ENCODE results near the gene USP47. TPM values are rescaled to one million over a fixed set of nuclear protein-coding genes. Genes with fewer than 3 reads are reported as not detected.

The USP47 gene
- total RNA-seq, 3 donors from 2014 or later, result 82.9 to 118 (median 100.0) TPM

DNA sequence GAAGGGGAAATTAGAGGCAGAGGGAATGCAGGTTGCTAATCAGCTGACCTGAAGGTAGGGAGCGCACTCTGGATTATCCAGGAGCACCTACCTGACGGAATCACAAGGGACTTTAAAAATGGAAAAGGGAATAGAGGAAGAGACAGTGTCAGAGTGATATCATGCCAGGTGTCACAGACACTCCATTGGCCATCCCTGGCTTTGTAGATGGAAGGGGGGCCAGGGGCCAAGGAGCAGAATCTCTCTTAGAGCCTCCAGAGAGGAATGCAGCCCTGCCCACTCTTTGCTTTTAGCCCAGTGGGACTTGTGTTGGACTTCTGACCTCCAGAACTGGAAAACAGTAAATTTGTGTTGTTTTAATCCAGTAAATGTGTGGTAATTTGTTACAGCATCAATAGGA lies 128.8 kb downstream of the USP47 start:
- Histone ChIP-seq H3K4me1 (peaks cover 2 to 8% of the 10 kb centered on the region in 2 donors), H3K4me3 (no peak overlapping the region), H3K27me3 (no peaks in the 10 kb centered on the region), H3K9me3 (no peaks in the 10 kb centered on the region), H3K36me3 (no peaks in the 10 kb centered on the region), H3K27ac (no peak overlapping the region)
- TF ChIP-seq POLR2AphosphoS5 (IDR thresholded peaks at IDR 0.05) (no peak), POLR2A (IDR thresholded peaks at IDR 0.05) (no peak)
- TF ChIP-seq, protein P1, sequence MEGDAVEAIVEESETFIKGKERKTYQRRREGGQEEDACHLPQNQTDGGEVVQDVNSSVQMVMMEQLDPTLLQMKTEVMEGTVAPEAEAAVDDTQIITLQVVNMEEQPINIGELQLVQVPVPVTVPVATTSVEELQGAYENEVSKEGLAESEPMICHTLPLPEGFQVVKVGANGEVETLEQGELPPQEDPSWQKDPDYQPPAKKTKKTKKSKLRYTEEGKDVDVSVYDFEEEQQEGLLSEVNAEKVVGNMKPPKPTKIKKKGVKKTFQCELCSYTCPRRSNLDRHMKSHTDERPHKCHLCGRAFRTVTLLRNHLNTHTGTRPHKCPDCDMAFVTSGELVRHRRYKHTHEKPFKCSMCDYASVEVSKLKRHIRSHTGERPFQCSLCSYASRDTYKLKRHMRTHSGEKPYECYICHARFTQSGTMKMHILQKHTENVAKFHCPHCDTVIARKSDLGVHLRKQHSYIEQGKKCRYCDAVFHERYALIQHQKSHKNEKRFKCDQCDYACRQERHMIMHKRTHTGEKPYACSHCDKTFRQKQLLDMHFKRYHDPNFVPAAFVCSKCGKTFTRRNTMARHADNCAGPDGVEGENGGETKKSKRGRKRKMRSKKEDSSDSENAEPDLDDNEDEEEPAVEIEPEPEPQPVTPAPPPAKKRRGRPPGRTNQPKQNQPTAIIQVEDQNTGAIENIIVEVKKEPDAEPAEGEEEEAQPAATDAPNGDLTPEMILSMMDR (IDR thresholded peaks at IDR 0.05), result no peak
- intact Hi-C loops (cut with DNase I; ENCODE audit: low total_unique reads), result no loop called here
- no peak for DNase-seq (ENCODE audit: low spot score in 2 of 2)

DNA sequence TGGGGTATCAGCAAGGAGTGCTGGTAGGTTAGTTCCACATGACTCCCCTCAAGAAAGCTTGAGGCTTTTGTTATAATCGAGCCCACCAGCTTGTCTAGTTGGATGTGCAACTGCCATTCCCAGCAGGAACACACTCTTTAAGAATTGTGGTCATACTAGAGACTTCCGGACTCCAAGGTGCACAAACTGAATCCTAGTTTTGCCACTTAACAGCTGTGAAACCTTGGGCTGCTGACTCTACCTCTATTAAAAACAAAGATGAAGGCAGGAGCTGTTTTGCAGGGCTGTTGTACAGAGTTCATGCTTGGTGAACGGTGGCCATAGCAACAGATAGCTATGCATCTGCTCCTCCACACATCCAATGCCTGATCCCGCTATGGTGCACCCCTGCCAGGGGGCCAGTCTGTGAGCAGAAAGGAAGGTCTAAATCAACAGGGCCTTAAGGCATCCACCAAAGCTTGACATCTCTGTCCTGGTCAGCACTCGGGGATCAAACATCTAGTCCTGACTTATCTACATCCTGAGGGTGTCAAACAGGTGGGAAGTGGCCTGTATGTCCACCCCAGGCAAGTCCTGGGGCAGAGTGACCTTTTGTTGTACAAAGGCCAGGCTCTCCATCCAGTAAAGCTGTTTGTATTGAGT lies 130.3 kb downstream of the USP47 start:
- no peak for TF ChIP-seq POLR2A (IDR thresholded peaks at IDR 0.05)
- intact Hi-C loops (cut with DNase I; ENCODE audit: low total_unique reads), result no loop called here

DNA sequence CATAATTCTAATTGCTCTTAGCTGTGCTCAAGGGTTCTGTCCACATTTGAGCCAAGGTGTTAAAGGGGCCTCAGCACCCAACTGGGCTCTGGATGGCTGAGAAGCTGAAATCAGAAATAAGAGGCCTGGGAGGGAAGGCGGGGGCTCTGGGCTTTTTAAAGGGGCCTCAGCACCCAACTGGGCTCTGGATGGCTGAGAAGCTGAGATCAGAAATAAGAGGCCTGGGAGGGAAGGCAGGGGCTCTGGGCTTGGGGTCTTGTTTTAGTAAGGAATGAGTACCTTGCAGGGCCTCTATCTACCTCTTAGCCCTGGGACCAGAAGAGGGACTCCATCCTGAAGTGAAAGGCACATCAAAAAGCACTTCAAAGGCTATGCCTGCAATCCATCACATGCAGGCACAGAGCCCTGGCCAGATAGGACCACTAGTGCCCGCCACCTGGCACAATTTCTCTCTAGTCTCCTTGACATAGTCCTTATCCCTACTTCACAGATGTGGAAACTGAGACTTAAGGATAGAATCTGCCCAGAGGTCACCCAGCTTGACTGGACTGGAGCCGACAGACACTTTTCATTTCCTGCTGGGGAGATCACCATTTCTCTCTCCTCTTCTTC lies 131.1 kb downstream of the USP47 start:
- TF ChIP-seq POLR2A (IDR thresholded peaks at IDR 0.05), result no peak
- TF ChIP-seq, protein P1 (IDR thresholded peaks at IDR 0.05), result no peak
- TF ChIP-seq POLR2AphosphoS5 (IDR thresholded peaks at IDR 0.05), result no peak
- DNase-seq (ENCODE audit: low spot score in 2 of 2), result no peak
- H3K4me1 ChIP-seq, result peaks cover 6 to 22% of the 10 kb centered on the region in 2 donors
- H3K36me3 ChIP-seq, result no peaks in the 10 kb centered on the region
- H3K4me3 ChIP-seq, result no peak overlapping the region
- H3K27ac ChIP-seq, result peak overlapping the region; percentile 62 to 65
- no peaks in the 10 kb centered on the region for H3K27me3 ChIP-seq
- intact Hi-C loops (cut with DNase I; ENCODE audit: low total_unique reads), result no loop called here
- no peaks in the 10 kb centered on the region for H3K9me3 ChIP-seq

More for the DNA sequence above, 130.3 kb downstream of the USP47 start:
- Histone ChIP-seq H3K4me3 (no peak overlapping the region), H3K27ac (peak overlapping the region; percentile 62 to 65), H3K4me1 (peaks cover 6 to 17% of the 10 kb centered on the region in 2 donors), H3K9me3 (no peaks in the 10 kb centered on the region), H3K36me3 (no peaks in the 10 kb centered on the region), H3K27me3 (no peaks in the 10 kb centered on the region)
- no peak for DNase-seq (ENCODE audit: low spot score in 2 of 2)

DNA sequence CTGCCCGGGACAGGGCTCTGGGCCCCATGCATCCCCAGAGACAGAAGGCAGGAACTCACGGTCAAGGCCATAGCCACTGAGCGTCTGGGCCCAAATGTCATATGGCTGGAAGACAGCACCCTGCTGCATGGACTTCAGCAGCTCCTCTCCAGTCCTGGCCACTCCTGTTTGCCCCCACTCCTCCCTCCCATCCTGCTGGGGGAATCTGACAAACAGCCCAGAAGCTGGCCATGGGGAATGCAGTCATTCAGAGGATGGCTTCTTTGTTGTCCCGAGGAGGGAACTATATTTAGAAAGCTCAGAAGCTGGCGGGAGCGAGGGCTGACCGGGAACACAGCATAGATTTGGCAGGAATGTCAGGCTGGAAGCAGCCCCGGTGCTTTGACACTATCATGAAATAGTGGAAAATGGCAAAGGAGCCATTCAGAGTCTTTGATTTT lies 131.6 kb downstream of the USP47 start:
- peak overlapping the region; percentile 62 to 65 for H3K27ac ChIP-seq
- intact Hi-C loops (cut with DNase I; ENCODE audit: low total_unique reads), result no loop called here
- no peaks in the 10 kb centered on the region for H3K9me3 ChIP-seq
- H3K4me3 ChIP-seq, result no peak overlapping the region
- TF ChIP-seq, protein P1 (IDR thresholded peaks at IDR 0.05), result no peak
- TF ChIP-seq POLR2AphosphoS5 (IDR thresholded peaks at IDR 0.05), result no peak
- no peak for TF ChIP-seq POLR2A (IDR thresholded peaks at IDR 0.05)
- H3K27me3 ChIP-seq, result no peaks in the 10 kb centered on the region
- H3K36me3 ChIP-seq, result no peaks in the 10 kb centered on the region
- peaks cover 6 to 22% of the 10 kb centered on the region in 2 donors for H3K4me1 ChIP-seq
- peak in 1 of 2 donors; percentile 67 for DNase-seq (ENCODE audit: low spot score in 2 of 2)

DNA sequence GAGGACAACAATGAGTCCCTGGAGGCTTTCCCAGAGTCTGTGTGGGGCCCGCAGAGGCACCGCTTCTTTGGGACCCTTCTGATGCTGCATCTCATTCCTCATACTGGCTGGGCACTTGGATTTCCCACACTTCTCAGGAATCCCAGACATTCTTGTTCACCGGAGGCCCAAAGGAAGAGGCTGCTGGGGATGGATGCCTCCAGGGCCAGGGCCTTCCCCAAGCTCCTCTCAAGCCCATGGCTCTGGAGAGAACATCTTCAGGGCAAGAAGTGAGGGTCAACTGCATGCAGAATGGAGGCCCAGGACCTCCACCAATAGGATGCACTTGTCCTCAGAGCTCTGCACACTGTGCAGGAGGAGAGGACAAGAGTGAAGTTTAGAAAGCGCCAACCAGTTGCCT lies 132.1 kb downstream of the USP47 start:
- Histone ChIP-seq H3K4me3 (no peak overlapping the region), H3K4me1 (peaks cover 7 to 20% of the 10 kb centered on the region in 2 donors), H3K27me3 (no peaks in the 10 kb centered on the region), H3K27ac (peak overlapping the region; percentile 62 to 65), H3K9me3 (no peaks in the 10 kb centered on the region), H3K36me3 (no peaks in the 10 kb centered on the region)
- intact Hi-C loops (cut with DNase I; ENCODE audit: low total_unique reads), result no loop called here
- no peak for TF ChIP-seq POLR2AphosphoS5 (IDR thresholded peaks at IDR 0.05)
- TF ChIP-seq, protein P1 (IDR thresholded peaks at IDR 0.05), result no peak
- TF ChIP-seq POLR2A (IDR thresholded peaks at IDR 0.05), result no peak
- DNase-seq (ENCODE audit: low spot score in 2 of 2), result no peak
